Measurements from ENCODE around the gene DUOX1. TPM values are rescaled to one million over a fixed set of nuclear protein-coding genes. Genes with fewer than 3 reads are reported as not detected.

The DUOX1 gene
- total and polyA plus RNA-seq, 9 of the 15 experiments (the other 6 are each of a cell fraction or from before 2014, with no cell fraction given) = 0.01 to 0.22 (median 0.01) TPM; not detected in 6

GRCh38 chr15:45118131-45118588 lies 11.6 kb upstream of the DUOX1 start (continued):
- TF ChIP-seq ZNF212 (CRISPR knock-in tag; IDR thresholded peaks at IDR 0.05) (no peak), E2F5 (CRISPR knock-in tag; IDR thresholded peaks at IDR 0.05) (no peak), MAFF (IDR thresholded peaks at IDR 0.05; ENCODE audit: low read length) (no peak), MLLT1 (IDR thresholded peaks at IDR 0.05) (peak in 1 of 2 experiments; percentile 89; a peak in 2 of 4 replicates), RNF219 (CRISPR knock-in tag; IDR thresholded peaks at IDR 0.05) (no peak), ZNF445 (CRISPR knock-in tag; IDR thresholded peaks at IDR 0.05; ENCODE audit: low read depth) (no peak), ZNF764 (CRISPR knock-in tag; IDR thresholded peaks at IDR 0.05; ENCODE audit: low read depth) (no peak), PHF8 (IDR thresholded peaks at IDR 0.05; ENCODE audit: borderline replicate concordance, low read length) (no peak), TSHZ1 (CRISPR knock-in tag; IDR thresholded peaks at IDR 0.05) (no peak), C11orf30 (IDR thresholded peaks at IDR 0.05; ENCODE audit: low read depth) (no peak), JUNB (CRISPR knock-in tag; conservative IDR thresholded peaks at IDR 0.05) (no peak), ZBTB12 (CRISPR knock-in tag; IDR thresholded peaks at IDR 0.05) (no peak), TRIM24 (IDR thresholded peaks at IDR 0.05) (no peak), ZFP36 (IDR thresholded peaks at IDR 0.05; ENCODE audit: low read depth, low read length, partially characterized antibody) (peak; percentile 8), ATF7 (IDR thresholded peaks at IDR 0.05) (0 out of 2 replicates have a peak, but pooled peaks have one; percentile 38), ZNF77 (CRISPR knock-in tag; IDR thresholded peaks at IDR 0.05) (no peak), SIN3B (IDR thresholded peaks at IDR 0.05; ENCODE audit: low read depth) (no peak), ZBTB7A (IDR thresholded peaks at IDR 0.05; ENCODE audit: borderline replicate concordance, control insufficient read depth, low read depth, low read length) (peak; percentile 50; the same call in 1 of the 2 replicates)
